OCI-LY1 (cell line): ENCODE measurements around the gene FAAH2.

Experiments
- H2AFZ ChIP-seq: fragments of 200-600 bp; sonication (generic), shearing (Covaris generic); 2 replicates; pipeline ENCODE4 v1.6.0; 2014; ENCODE audit warnings: antibody characterized with exemption, mild to moderate bottlenecking, low read length
- H3F3A ChIP-seq: fragments of 200-600 bp; sonication (generic), shearing (Covaris generic); 2 replicates; pipeline ENCODE4 v1.6.0; 2014; ENCODE audit warnings: mild to moderate bottlenecking, antibody characterized with exemption, low read length, moderate library complexity; ENCODE audit not compliant: insufficient read depth
- H3K27ac ChIP-seq: fragments of 200-600 bp; sonication (generic); 2 replicates; pipeline ENCODE4 v1.5.1; 2014; ENCODE audit warnings: low read length, mixed run types, mild to moderate bottlenecking, low read depth; ENCODE audit not compliant: poor library complexity, severe bottlenecking
- H3K27me3 ChIP-seq: fragments of 200-600 bp; sonication (generic); 2 replicates; pipeline ENCODE4 v1.6.0; 2014; ENCODE audit warnings: antibody characterized with exemption, mild to moderate bottlenecking, low read length, moderate library complexity; ENCODE audit not compliant: insufficient read depth
- H3K36me3 ChIP-seq: fragments of 200-600 bp; sonication (generic); 2 replicates; pipeline ENCODE4 v1.6.1; 2014; ENCODE audit warnings: mild to moderate bottlenecking, antibody characterized with exemption, low read length, moderate library complexity, mixed read lengths; ENCODE audit not compliant: insufficient read depth
- H3K4me1 ChIP-seq: fragments of 200-600 bp; sonication (generic); 2 replicates; pipeline ENCODE4 v1.5.1; 2014; ENCODE audit warnings: mild to moderate bottlenecking, low read length, moderate library complexity; ENCODE audit not compliant: insufficient read depth, severe bottlenecking
- H3K4me2 ChIP-seq: fragments of 200-600 bp; sonication (generic), shearing (Covaris generic); 2 replicates; pipeline ENCODE4 v1.6.1; 2014; ENCODE audit warnings: low read length
- H3K4me3 ChIP-seq: fragments of 200-600 bp; sonication (generic); 2 replicates; pipeline ENCODE4 v1.5.1; 2014; ENCODE audit warnings: low read length, low read depth, mild to moderate bottlenecking, mixed read lengths; ENCODE audit not compliant: poor library complexity, severe bottlenecking
- H3K79me2 ChIP-seq: fragments of 200-600 bp; shearing (Covaris generic); 2 replicates; pipeline ENCODE4 v1.6.1; 2016; ENCODE audit warnings: mixed run types, low read length, mixed read lengths; ENCODE audit not compliant: insufficient read depth
- H3K9ac ChIP-seq: fragments of 200-600 bp; sonication (generic), shearing (Covaris generic); 2 replicates; pipeline ENCODE4 v1.6.1; 2014; ENCODE audit warnings: mild to moderate bottlenecking, low read length, mixed read lengths
- H3K9me2 ChIP-seq: fragments of 200-600 bp; sonication (generic), shearing (Covaris generic); 2 replicates; pipeline ENCODE4 v1.6.1; 2014; ENCODE audit warnings: low read depth, mild to moderate bottlenecking, low read length, mixed read lengths
- H3K9me3 ChIP-seq: fragments of 200-600 bp; shearing (Covaris generic); 2 replicates; pipeline ENCODE4 v1.6.1; 2014; ENCODE audit warnings: low read length, mixed read lengths
- H4K20me1 ChIP-seq: fragments of 200-600 bp; sonication (generic), shearing (Covaris generic); 2 replicates; pipeline ENCODE4 v1.6.0; 2016; ENCODE audit warnings: mild to moderate bottlenecking, low read length; ENCODE audit not compliant: insufficient read depth
- CTCF ChIP-seq: fragments of 200-600 bp; sonication (generic), shearing (Covaris generic); IDR thresholded peaks from 2 replicates; pipeline ENCODE4 v1.5.1; 2017; ENCODE audit warnings: mild to moderate bottlenecking, antibody characterized with exemption, low read length, moderate library complexity, mixed read lengths
- EZH2 ChIP-seq: fragments of 200-600 bp; sonication (generic), shearing (Covaris generic); IDR thresholded peaks from 2 replicates; pipeline ENCODE4 v1.8.0; 2017; ENCODE audit warnings: borderline replicate concordance, mixed run types, mild to moderate bottlenecking, antibody characterized with exemption, low read length, moderate library complexity, mixed read lengths

The FAAH2 gene

DNA sequence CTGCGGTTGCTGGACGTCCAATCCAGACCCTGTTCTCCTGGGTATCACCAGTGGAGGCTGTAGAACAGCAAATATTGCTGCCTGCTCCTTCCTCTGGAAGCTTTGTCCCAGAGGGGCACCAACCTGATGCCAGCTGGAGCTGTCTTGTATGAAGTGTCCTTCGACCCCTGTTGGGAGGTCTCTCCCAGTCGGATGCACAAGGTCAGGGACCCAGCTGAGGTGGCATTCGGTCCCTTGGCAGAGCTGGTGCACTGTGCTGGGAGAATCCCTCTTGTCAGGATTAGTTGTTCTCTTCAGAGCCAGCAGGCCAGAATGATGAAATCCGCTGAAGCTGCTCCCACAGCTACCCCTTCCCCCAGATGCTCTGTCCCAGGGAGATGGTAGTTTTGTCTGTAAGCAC is 195.0 kb downstream of the FAAH2 start:
- H3K4me2 ChIP-seq, result no peak overlapping the region
- H3K27me3 ChIP-seq, result no peaks in the 10 kb centered on the region
- no peak overlapping the region for H3K27ac ChIP-seq
- no peaks in the 10 kb centered on the region for H3F3A ChIP-seq
- H3K36me3 ChIP-seq, result no peaks in the 10 kb centered on the region
- no peak for TF ChIP-seq CTCF
- no peak for TF ChIP-seq EZH2
- no peak overlapping the region for H3K4me3 ChIP-seq
- H3K9ac ChIP-seq, result no peak overlapping the region
- H4K20me1 ChIP-seq, result no peaks in the 10 kb centered on the region
- H3K4me1 ChIP-seq, result no peaks in the 10 kb centered on the region
- H3K79me2 ChIP-seq, result no peaks in the 10 kb centered on the region
- H3K9me2 ChIP-seq, result no peaks in the 10 kb centered on the region
- no peaks in the 10 kb centered on the region for H3K9me3 ChIP-seq
- no peak overlapping the region for H2AFZ ChIP-seq

GRCh38 chrX:57516491-57516890 is 230.0 kb downstream of the FAAH2 start:
- Histone ChIP-seq H3K9me2 (no peaks in the 10 kb centered on the region), H3K9me3 (no peaks in the 10 kb centered on the region), H3K27ac (no peak overlapping the region), H2AFZ (no peak overlapping the region), H3K4me2 (no peak overlapping the region), H3K79me2 (no peaks in the 10 kb centered on the region), H3K27me3 (no peaks in the 10 kb centered on the region), H3K36me3 (no peaks in the 10 kb centered on the region), H3K4me3 (no peak overlapping the region), H3K4me1 (no peaks in the 10 kb centered on the region), H3F3A (no peaks in the 10 kb centered on the region), H3K9ac (no peak overlapping the region), H4K20me1 (no peaks in the 10 kb centered on the region)
- TF ChIP-seq EZH2 (no peak), CTCF (no peak)

- Histone ChIP-seq H3K4me1 (no peaks in the 10 kb centered on the region), H3K4me2 (no peak overlapping the region), H3F3A (no peaks in the 10 kb centered on the region), H3K9me2 (no peaks in the 10 kb centered on the region), H3K79me2 (no peaks in the 10 kb centered on the region), H2AFZ (no peak overlapping the region), H4K20me1 (no peaks in the 10 kb centered on the region), H3K27ac (no peak overlapping the region), H3K4me3 (no peak overlapping the region), H3K9ac (no peak overlapping the region), H3K27me3 (no peaks in the 10 kb centered on the region), H3K36me3 (no peaks in the 10 kb centered on the region), H3K9me3 (no peaks in the 10 kb centered on the region)
- TF ChIP-seq CTCF, result no peak
These were observed 233.1 kb downstream of the FAAH2 start for GRCh38 chrX:57519578-57520118.
